Measurements from ENCODE around the gene CDC14B. TPM values are rescaled to one million over a fixed set of nuclear protein-coding genes. Genes with fewer than 3 reads are reported as not detected.
A peak's percentile ranks its signal among the peaks of the same experiment; 100 is the strongest.
"Not testable (repeated sequence)": the region's sequence is repeated elsewhere in the genome, so short reads cannot be mapped to it uniquely, and the experiment has no call there.

CDC14B gene
- total RNA-seq, 2 donors from 2014 or later, result 15.1 to 20.4 TPM

GRCh38 chr9:96514108-96514799, 105.4 kb downstream of the CDC14B start:
- ATAC-seq (peak; percentile 44 to 64), DNase-seq (no peak)
- intact Hi-C loops (cut with DNase I), result no loop called here

GRCh38 chr9:96513622-96514021, 106.0 kb downstream of the CDC14B start:
- DNase-seq (no peak), ATAC-seq (peak in 1 of 2 donors; percentile 68)
- intact Hi-C loops (cut with DNase I), result no loop called here

GRCh38 chr9:96512240-96512639, 107.4 kb downstream of the CDC14B start:
- intact Hi-C loops (cut with DNase I), result no loop called here
- ATAC-seq (no peak), DNase-seq (no peak)

- intact Hi-C loops (cut with DNase I), result no loop called here
- ATAC-seq (no peak), DNase-seq (no peak)
Observed at GRCh38 chr9:96510258-96510657, 109.4 kb downstream of the CDC14B start.

GRCh38 chr9:96509848-96510247, 109.8 kb downstream of the CDC14B start:
- intact Hi-C loops (cut with DNase I), result no loop called here
- no peak for ATAC-seq
- no peak for DNase-seq

- intact Hi-C loops (cut with DNase I), result no loop called here
- ATAC-seq (no peak), DNase-seq (no peak)
Observed at GRCh38 chr9:96509026-96509425, 110.6 kb downstream of the CDC14B start.

- no peak for DNase-seq
- intact Hi-C loops (cut with DNase I), result no loop called here
- ATAC-seq, result peak; percentile 53 to 63
Observed at GRCh38 chr9:96508227-96508940, 111.3 kb downstream of the CDC14B start.

- intact Hi-C loops (cut with DNase I), result no loop called here
- no peak for ATAC-seq
Observed at GRCh38 chr9:96505316-96505991, 114.2 kb downstream of the CDC14B start.

GRCh38 chr9:96503918-96504317, 115.7 kb downstream of the CDC14B start:
- DNase-seq (no peak), ATAC-seq (no peak)
- intact Hi-C loops (cut with DNase I), result no loop called here

More at GRCh38 chr9:96505316-96505991, 114.2 kb downstream of the CDC14B start:
- no peak for DNase-seq

GRCh38 chr9:96503374-96503748, 116.3 kb downstream of the CDC14B start:
- ATAC-seq; intact Hi-C loops (cut with DNase I); DNase-seq: not testable (repeated sequence)

GRCh38 chr9:96502539-96503373, 116.9 kb downstream of the CDC14B start:
- ATAC-seq (peak in 1 of 2 donors; percentile 20), DNase-seq (no peak)
- intact Hi-C loops (cut with DNase I), result no loop called here

GRCh38 chr9:96501633-96502538, 117.8 kb downstream of the CDC14B start:
- ATAC-seq, result no peak
- DNase-seq, result no peak
- intact Hi-C loops (cut with DNase I), result no loop called here

- ATAC-seq (no peak), DNase-seq (no peak)
- intact Hi-C loops (cut with DNase I), result no loop called here
Observed at GRCh38 chr9:96500696-96501632, 118.7 kb downstream of the CDC14B start.

GRCh38 chr9:96499257-96499656, 120.4 kb downstream of the CDC14B start:
- intact Hi-C loops (cut with DNase I), result no loop called here

GRCh38 chr9:96498796-96499195, 120.8 kb downstream of the CDC14B start:
- no peak for ATAC-seq
- no peak for DNase-seq
- intact Hi-C loops (cut with DNase I), result no loop called here

More at GRCh38 chr9:96499257-96499656, 120.4 kb downstream of the CDC14B start:
- no peak for DNase-seq
- no peak for ATAC-seq

- intact Hi-C loops (cut with DNase I), result no loop called here
- DNase-seq (no peak), ATAC-seq (no peak)
Observed at GRCh38 chr9:96497117-96497399, 122.6 kb downstream of the CDC14B start.

GRCh38 chr9:96496368-96497116, 123.1 kb downstream of the CDC14B start:
- no peak for ATAC-seq
- intact Hi-C loops (cut with DNase I), result no loop called here
- no peak for DNase-seq
